Upper lobe of left lung (tissue), 6 donors: ENCODE data around the gene CCDC3. TPM values are rescaled to one million over a fixed set of nuclear protein-coding genes. Genes with fewer than 3 reads are reported as not detected.

Experiments used
- ATAC-seq, 2 donors: fragments of 200-7000 bp; cut with Tn5 transposase; one replicate each; pipeline ENCODE4 v1.9.1; 2022; ENCODE audit warnings: mild to moderate bottlenecking in 2 of 2, moderate library complexity in 2 of 2; ENCODE audit not compliant: low FRiP score in 2 of 2
- DNase-seq, 2 donors: peaks; one replicate each; pipeline ENCODE4 v3.0.0-alpha.2; 2019 to 2020
- H3K27ac ChIP-seq, 4 donors: fragments of 200-600 bp; sonication (generic); one replicate each; pipeline ENCODE4 v1.5.1; 2016 to 2019
- H3K27me3 ChIP-seq, 4 donors: fragments of 200-600 bp; sonication (generic); one replicate each; pipeline ENCODE4 v1.5.1; 2017 to 2019
- H3K36me3 ChIP-seq, 4 donors: fragments of 200-600 bp; sonication (generic); one replicate each; pipeline ENCODE4 v1.5.1; 2016 to 2019
- H3K4me1 ChIP-seq, 4 donors: fragments of 200-600 bp; sonication (generic); one replicate each; pipeline ENCODE4 v1.5.1; 2018 to 2019
- H3K4me3 ChIP-seq, 4 donors: fragments of 200-600 bp; sonication (generic); one replicate each; pipeline ENCODE4 v1.5.1; 2017 to 2019; ENCODE audit warnings: mild to moderate bottlenecking in 2 of 4, moderate library complexity in 1 of 4
- H3K9me3 ChIP-seq, 4 donors: fragments of 200-600 bp; sonication (generic); one replicate each; pipeline ENCODE4 v1.5.1; 2018 to 2019
- EP300 ChIP-seq, 4 donors: sonication (generic); formaldehyde crosslinking; IDR thresholded peaks; one replicate each; pipeline ENCODE4 v1.5.1; 2017; ENCODE audit warnings: antibody characterized with exemption in 4 of 4, control low read depth in 2 of 4
- POLR2A ChIP-seq, 4 donors: fragments of 450-650 bp; IDR thresholded peaks; one replicate each; pipeline ENCODE4 v1.5.1; 2016 to 2017; ENCODE audit warnings: antibody characterized with exemption in 4 of 4, mild to moderate bottlenecking in 2 of 4
- POLR2AphosphoS5 ChIP-seq, 2 donors: sonication (generic); formaldehyde crosslinking; IDR thresholded peaks; one replicate each; pipeline ENCODE4 v1.5.1; 2017; ENCODE audit warnings: antibody characterized with exemption in 2 of 2
- WGBS, 2 donors: methylation state at CpG; one replicate each; pipeline ENCODE4 v1.1.5; 2017 to 2018; 5-methylcytosine and 5-hydroxymethylcytosine counted together
- small RNA-seq, 4 donors: library from RNA; depleted of rRNA; stranded (forward); fragments of <200 nt; gene quantifications; one replicate each; pipeline ENCODE3, GENCODE V24; 2016
- total RNA-seq, 6 donors: library from RNA; depleted of rRNA in 4 of 6; stranded (reverse); fragments of >200 nt in 4 of 6; gene quantifications; one replicate each; pipeline versions ENCODE4 v1.1.0 to v1.2.1, GENCODE V29; 2016 to 2021
- TF ChIP-seq, protein P1 (sequence below), 6 experiments: fragments of 450-650 bp in 4 of 6; fragments of 200-600 bp in 2 of 6; sonication (generic) in 2 of 6; IDR thresholded peaks; one replicate each; pipeline ENCODE4 v1.5.1; 2016 to 2019; ENCODE audit warnings: antibody characterized with exemption in 6 of 6
- donor health status: DM: no; HTN: no; CAD: no; lungs with moderate emphysema.
- donor health status: DM: no; HTN: yes; CAD: no; lungs with severe emphysema.

CCDC3 gene
- total RNA-seq, 6 donors from 2014 or later = 0.98 to 13.1 (median 5.7) TPM

- Histone ChIP-seq H3K27ac (no peak overlapping the region), H3K36me3 (no peaks in the 10 kb centered on the region), H3K4me1 (peaks cover 6 to 11% (median 8%) of the 10 kb centered on the region in 4 donors), H3K9me3 (no peaks in the 10 kb centered on the region), H3K4me3 (no peak overlapping the region), H3K27me3 (no peaks in the 10 kb centered on the region)
- DNase-seq (no peak), ATAC-seq (no peak)
- TF ChIP-seq EP300 (IDR thresholded peaks at IDR 0.05) (no peak), POLR2AphosphoS5 (IDR thresholded peaks at IDR 0.05) (no peak)
- 77 to 87% methylated on average over 4 to 11 of the region's 11 CpGs for WGBS, 2 donors
Measured at GRCh38 chr10:12848439-12849173, 152.9 kb downstream of the CCDC3 start.

GRCh38 chr10:12847361-12847975, 154.0 kb downstream of the CCDC3 start:
- no peaks in the 10 kb centered on the region for H3K36me3 ChIP-seq
- H3K4me3 ChIP-seq = no peak overlapping the region
- 63 to 80% methylated on average over 11 to 12 of the region's 14 CpGs for WGBS, 2 donors
- TF ChIP-seq, protein P1, sequence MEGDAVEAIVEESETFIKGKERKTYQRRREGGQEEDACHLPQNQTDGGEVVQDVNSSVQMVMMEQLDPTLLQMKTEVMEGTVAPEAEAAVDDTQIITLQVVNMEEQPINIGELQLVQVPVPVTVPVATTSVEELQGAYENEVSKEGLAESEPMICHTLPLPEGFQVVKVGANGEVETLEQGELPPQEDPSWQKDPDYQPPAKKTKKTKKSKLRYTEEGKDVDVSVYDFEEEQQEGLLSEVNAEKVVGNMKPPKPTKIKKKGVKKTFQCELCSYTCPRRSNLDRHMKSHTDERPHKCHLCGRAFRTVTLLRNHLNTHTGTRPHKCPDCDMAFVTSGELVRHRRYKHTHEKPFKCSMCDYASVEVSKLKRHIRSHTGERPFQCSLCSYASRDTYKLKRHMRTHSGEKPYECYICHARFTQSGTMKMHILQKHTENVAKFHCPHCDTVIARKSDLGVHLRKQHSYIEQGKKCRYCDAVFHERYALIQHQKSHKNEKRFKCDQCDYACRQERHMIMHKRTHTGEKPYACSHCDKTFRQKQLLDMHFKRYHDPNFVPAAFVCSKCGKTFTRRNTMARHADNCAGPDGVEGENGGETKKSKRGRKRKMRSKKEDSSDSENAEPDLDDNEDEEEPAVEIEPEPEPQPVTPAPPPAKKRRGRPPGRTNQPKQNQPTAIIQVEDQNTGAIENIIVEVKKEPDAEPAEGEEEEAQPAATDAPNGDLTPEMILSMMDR (IDR thresholded peaks at IDR 0.05) = no peak
- TF ChIP-seq POLR2AphosphoS5 (IDR thresholded peaks at IDR 0.05) = no peak
- TF ChIP-seq POLR2A (IDR thresholded peaks at IDR 0.05) = no peak
- no peak for TF ChIP-seq EP300 (IDR thresholded peaks at IDR 0.05)
- peaks cover 6 to 11% (median 8%) of the 10 kb centered on the region in 4 donors for H3K4me1 ChIP-seq
- no peak overlapping the region for H3K27ac ChIP-seq
- no peaks in the 10 kb centered on the region for H3K27me3 ChIP-seq
- peak in 1 of 2 donors; percentile 80 for DNase-seq
- H3K9me3 ChIP-seq = no peaks in the 10 kb centered on the region
- no peak for ATAC-seq

DNA sequence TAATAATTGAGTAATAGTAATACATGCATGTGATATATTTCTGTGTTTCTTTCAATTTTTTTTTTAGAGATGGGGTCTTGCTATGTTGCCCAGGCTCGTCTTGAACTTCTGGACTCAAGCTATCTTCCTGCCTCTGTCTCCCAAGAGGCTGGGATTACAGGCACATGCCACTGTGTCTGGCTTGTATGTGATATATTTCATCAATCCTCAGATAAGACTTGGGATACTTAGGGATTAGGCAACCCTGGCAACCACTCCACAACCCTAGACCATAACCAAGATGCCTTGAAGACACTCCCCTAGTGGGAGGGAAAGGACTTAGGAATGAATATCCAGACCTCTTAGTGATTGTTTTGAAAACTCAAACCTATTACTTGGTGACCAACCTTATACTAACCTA, 154.8 kb downstream of the CCDC3 start:
- peaks cover 6 to 11% (median 8%) of the 10 kb centered on the region in 4 donors for H3K4me1 ChIP-seq
- no peak overlapping the region for H3K27ac ChIP-seq
- TF ChIP-seq POLR2AphosphoS5 (IDR thresholded peaks at IDR 0.05) = no peak
- no peak for TF ChIP-seq EP300 (IDR thresholded peaks at IDR 0.05)
- TF ChIP-seq, protein P1 (IDR thresholded peaks at IDR 0.05) = no peak
- no peak for TF ChIP-seq POLR2A (IDR thresholded peaks at IDR 0.05)
- WGBS, 2 donors = 55 to 97% methylated on average over 1 of the region's 1 CpG
- peak in 1 of 2 donors; percentile 28 for ATAC-seq
- H3K36me3 ChIP-seq = no peaks in the 10 kb centered on the region
- DNase-seq = no peak
- no peaks in the 10 kb centered on the region for H3K9me3 ChIP-seq
- no peaks in the 10 kb centered on the region for H3K27me3 ChIP-seq
- no peak overlapping the region for H3K4me3 ChIP-seq

Small RNAs within 50 kb of the gene (small RNA-seq; reads per million reads assigned to genes)
- gene RNA5SP300 = 0 reads per million in 4 donors

Other genes starting within 250 kb of the CCDC3 start
- gene OPTN, start 98.5 kb upstream of the CCDC3 start, total RNA-seq = 10 to 100 TPM; 35.3 to 60.1 (median 52.2) TPM
- 10 to 100 TPM in 1 of 6 donors, 1 to 10 TPM in 1, under 1 TPM in 3, not detected in 1; 0.49 to 18.6 (median 0.61) TPM for gene MCM10, start 159.8 kb upstream of the CCDC3 start, total RNA-seq
- not detected for gene UCMA, start 232.7 kb upstream of the CCDC3 start, total RNA-seq